ENCODE data around the gene ZNF423.

The ZNF423 gene

DNA sequence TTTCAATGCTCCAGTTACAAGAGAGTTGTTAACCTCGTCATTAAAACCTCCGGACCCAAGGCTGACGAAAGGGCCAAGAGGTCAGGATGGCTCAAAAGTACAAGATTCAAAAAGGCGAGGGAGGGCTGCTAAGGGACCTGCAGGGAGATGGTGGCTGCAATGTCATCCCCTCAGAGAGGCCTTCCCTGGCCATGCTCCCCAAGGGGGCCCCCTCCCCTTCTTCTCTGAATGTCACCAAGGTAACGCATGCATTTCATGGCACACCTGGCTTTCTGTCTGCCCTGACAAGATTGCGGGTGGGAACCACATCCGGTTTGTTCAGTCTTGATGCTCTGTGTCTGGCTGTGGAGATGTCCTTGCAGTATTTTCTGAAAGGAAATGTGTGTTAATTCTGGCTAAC is 392.4 kb downstream of the ZNF423 start:
- DNase-seq: peak; percentile 84

DNA sequence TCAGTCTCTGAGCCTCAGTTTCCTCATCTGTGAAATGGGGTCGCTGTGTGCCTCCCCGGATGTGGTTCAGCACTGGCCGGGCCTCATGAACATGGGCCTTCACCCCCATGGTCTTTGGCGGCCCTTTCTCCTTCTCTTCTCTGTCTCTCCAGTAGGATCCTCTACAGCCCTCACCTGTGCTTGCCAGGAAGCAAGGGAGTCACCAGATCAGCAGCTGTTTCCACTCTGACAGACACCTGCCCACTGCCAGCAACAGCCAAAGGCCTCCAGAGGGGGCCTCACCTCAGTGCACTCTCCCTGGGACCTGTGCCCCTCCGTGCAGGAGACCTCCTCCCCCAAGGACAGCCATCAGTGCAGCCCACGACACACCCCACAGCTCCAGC is 392.9 kb downstream of the ZNF423 start:
- DNase-seq: no peak

DNA sequence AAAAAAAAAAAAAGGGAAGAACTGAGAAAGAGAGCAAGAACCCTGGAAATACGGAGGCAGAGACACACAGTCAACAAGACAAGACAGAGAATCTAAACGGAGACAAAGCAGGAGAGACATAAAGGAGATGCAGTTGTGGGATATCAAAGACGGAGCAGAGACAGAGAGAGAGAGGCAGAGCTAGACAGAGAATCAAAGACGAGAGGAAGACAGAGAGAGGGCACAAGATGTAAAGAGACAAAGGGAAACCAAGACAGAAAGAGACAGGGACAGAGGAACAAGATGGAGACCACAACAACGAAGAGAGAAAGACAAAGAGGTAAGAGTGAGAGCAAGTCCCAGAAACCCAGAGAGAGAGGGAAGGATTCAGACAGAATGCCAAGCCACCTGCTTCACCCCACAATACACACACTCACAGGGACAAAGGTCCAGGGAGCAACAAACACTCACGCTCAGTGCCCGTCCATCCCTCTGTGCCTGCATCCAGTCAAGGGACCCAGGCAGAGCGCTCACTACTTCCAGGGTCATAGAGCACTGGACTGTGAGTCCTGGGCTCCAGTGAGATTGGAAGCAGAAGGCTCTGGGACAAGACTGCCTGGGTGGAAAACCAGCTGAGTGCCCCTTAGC is 393.4 kb downstream of the ZNF423 start:
- no peak for DNase-seq

DNA sequence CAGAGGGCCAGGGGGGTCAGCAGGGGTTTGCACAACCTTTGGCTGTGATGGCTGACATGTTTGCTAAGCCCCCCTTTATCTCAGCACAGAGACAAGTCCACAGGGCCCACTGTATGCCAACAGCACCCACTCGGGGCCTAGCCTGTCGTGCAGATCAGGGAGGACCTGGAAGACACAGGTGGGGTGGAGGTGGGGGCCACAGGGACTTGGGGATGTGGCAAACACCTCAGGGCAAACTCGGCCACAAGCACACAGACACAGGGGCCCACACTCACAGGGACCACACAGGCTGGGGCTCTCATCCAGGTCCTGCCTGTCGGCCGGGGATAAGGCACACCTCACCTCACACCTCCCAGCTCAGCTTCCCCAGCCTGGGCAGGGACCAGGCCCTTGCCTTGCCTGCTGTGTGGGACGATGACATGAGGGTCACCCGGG is 394.4 kb downstream of the ZNF423 start:
- DNase-seq: no peak

DNA sequence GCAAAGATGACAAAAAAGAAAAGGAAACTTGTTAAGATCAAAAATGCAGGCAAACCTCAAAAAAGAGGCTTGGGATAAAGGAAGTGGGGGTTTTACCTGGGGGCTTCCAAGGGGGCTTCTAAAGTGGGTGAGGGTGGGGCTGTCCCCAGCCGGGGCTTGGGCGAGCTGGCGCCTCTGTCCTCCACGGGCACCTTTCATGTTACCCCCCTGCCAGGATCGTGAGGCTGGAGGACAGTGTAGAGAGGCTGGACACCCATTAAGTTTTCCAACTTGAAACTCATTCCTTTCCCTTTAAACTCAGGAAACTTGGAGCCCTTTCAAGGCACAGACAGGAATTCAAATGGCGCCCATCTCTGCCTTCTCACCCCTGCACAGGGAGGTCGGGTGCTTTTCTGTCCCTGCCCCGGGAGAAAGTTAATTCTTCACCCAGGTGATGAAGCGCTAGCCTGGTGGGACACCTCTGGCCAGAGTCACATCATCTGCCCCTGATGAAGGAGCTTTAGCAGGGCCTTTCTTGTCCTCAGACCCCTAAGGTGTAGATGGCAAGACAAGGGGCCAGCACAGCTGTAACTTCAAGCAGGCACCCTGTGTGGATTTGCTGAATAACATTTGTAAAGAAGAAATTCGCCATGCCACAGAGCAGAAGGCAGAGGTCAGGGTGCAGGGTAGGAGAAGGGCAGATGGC is 395.0 kb downstream of the ZNF423 start:
- no peak for DNase-seq

DNA sequence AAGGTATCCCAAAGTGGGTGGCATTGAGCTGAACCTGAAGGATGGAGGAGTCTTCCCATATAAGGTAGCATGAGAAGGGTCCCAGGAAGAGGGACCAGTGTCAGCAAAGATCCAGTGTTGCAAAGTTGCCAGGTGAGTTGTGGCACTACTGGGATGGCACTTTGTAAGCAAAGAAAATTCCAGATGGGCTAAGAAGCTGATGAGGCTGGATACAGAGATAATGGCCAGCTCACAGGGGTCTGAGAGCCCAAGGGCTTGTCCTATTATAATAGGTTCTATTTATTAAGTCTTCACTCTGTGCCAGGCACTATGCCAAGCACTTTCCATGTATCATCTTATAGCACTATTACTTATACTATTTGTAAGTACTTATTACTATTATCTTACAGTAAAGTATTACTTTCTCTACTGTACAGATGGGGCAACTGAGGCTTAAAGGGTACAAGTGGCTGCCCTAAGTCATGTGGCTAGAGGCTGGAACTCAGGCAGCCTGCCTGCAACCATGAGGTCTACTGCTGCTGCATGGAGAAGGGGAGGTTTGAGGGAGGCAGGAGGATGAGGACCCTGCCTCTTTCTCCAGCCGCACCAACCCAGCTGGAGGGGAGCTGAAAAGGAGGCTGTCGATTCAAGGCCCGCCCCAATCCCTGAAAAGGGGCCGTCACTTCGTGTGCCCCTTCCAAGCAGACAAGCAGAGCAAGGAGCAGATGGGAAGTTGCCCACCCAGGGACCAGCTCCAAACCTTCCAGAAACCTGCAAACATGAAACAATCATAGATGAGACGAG is 395.8 kb downstream of the ZNF423 start:
- no peak for DNase-seq

DNA sequence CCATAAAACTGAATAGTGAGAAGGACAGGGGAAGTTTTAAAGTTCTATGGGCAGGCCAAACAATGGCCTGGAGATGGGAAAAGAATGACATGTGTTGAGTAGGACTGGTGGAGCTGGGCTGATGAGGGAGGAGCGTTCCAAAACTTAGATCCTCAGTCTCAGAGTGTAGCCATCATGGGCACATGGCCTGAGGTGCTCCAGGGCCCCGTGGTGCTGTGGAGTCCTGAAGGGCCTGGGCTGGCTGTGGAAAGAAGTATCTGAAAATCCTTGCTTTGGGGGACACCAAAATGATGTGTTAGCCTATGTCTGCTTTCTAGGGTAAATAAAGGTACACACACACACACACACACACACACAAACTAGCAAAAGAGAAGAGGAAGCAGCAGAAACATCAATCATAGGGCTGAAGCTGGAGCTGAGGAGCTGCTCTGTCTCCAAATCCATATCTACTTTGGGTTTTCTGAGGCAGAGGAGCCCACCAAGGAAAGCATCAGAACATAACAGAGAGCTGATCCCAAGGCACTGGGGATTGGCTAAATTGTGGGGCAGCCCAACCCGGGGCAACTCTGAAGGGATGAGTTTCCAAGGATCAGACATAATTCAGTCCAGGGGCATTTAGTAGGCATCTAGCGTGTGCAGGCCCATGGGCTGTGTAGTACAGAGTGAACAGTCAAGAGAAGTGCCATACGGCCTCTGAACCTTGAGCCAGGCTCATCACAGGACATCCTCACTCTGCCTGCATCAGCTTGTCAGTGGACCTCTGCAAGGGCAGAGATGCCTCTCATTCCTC is 397.1 kb downstream of the ZNF423 start:
- DNase-seq: no peak

DNA sequence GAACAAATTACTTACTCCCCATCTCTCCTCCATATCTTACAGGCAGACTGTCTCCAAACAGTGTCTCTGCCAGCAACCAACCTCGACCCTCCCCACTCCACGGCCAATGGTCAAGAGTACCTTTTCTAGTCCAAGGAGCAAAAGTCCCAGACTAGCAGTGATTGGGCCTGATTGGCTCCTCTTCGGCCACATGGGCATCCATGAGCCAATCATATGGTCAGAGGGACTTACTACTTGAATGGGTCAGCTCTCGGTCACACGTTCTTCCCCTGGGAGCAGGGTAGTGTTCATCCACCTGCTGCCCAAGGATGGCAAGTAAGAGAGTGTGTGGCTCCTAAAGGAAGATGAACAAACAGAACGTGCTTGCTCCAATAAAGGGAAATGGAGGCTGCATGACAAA is 397.7 kb downstream of the ZNF423 start:
- DNase-seq: no peak

DNA sequence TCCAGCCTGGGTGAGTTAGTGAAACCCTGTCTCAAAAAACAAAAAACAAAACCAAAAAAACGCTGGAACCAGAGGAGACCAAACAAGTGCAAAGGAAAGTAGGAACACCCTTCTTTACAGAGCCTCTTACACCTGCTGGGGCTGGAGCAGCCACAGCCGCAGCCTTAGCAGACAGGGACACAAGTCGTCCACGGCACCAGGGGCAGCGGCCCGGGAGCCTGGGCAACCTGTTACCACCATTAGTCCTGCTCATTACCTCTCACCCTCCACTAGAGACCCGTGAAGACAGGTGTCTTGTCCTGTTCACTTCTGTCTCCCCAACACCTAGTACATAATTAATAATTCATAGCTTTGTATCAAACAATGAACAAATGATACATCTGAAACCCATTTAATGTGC is 398.7 kb downstream of the ZNF423 start:
- no peak for DNase-seq

DNA sequence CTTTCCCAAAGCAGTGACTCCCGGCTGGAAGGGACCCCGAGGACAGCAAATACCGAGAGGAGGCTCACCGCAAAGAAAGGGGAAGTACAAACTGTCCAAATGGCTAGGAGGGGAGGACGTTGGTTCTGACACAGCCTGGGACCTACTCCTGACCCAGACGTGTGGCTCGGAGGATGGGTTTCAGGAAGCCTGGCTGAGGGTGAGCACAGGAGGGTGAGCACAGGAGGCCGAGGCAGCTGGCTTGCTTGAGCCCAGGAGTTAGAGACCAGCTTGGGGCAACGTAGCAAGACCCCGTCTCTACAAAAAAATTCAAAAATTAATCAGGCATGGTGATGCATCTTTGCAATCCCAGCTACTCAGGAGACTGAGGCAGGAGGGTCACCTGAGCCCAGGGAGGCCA is 399.1 kb downstream of the ZNF423 start:
- DNase-seq: no peak

DNA sequence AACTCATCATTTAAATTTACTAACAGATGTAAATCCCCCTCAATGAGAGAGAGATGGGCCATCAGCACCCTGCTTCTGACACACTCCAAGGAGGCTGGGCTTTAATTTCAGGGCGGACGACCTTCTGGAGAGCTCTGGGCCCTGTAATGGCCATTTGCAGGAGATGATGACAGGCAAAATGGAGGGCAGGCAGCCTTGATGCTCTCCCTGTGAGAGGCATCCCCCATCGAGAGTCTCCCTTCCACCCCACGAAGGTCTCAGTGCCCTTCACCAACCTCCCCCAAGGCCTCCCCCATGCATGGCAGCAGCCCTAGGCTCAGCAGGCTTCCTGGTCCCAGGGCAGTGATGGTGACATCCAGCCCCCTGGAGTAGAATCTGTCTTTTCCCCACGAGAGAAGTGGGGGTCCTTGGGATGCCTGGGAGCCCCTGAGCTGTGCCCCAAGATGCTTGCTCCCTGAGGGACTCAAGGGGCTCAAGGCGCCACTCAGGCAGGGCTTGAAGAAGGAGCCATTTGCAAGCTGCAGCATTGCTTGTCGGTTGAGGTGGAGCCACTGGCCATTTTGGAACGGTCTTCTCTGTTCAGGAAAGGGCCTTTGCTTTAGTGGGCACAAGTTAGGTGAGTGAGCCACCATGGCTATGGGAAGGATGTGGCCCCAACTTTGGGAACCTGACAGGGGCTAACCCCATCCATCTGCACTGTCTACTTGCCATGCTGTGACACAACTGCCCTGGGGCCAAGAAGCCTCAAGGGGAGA is 399.7 kb downstream of the ZNF423 start:
- no peak for DNase-seq

DNA sequence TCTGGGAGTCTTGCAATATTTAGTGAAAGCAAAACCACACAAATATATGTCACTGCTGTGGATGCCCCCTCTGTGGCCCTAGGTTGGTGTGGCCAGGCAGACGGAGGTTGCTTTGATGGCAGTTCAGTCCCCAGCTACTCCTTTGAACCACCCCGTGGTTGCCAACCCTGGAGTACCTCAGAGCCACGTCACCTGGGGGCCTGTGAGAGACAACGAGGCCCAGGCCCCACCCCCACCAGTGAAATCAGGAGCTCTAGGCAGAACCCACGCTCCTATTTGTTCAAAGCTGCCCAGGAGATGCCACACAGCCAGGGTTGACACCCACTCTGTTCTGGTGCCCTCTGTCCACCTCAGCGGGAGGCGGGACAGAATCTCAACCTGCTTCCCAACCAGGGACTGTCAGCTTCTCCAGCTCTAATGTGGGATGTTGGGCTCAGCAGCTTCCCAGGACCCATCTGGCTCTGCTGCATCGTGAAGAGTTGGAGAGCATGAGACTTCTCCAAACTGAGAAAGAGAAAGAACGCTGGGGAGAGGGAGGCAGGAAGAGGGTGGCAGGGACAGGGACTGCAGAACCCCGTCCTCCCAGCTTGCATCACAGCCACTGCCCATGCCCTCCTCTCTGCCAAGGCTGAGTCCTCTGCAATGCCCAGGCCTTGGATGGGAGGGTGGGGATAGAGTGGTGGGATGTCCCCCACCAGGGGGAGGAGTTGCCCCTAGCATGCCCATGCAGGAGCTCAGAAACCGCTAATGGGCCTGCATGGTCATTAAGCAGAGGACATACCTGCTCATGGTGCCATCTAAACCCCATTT is 400.5 kb downstream of the ZNF423 start:
- no peak for DNase-seq

DNA sequence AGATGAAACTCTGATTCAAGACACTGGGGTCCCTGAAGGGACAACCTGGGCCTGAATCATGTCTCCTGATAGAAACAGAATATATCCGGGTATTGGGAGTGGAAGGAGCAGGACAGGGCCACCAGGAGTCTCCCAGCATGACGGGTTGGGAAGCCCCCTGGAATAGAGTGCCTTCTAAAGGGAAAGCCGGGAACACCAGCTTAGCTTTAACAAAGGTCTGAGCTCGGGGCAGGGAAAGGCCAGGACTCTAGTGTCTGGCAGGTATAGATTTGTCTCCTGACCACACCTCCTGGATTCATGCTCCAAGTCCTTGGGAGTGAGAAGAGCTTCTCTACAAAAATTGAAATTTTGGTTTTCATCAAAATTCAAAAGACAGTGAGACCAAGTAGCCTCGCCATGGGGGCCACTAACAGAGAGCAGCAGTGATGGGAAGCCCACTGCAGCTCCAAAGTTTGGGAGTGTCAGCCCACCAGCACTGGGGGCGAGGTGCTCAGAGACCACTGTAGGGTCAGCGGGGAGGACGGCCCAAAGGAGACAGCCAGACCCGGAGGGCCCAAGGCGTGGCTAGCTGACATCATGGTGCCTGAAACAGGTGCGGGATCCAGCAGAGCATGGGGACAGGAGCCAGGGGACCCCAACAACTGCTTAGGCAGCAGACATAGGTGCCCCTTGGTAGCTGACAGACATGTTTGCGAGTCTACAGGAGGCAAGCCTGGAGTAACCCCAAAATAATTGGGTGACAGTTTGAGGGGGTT is 401.3 kb downstream of the ZNF423 start:
- no peak for DNase-seq

DNA sequence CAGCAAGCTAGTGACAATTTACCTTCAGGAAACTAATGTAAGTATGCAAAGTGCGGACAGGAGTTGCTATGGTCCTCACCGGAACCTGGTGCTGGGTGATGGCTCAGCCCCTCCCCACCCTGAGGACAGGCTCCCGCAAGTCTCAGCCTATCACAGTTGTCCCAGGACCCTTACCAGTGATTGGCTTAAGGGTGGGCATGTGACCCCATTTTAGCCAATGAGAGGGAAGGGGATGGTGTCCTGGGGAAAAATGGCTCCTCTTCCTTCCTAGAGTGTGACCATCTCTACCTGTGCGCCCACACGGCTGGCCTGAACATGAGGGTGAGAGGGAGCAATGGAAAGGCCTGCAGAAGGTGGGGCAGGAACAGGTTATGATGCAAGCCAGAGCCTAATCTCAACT is 401.9 kb downstream of the ZNF423 start:
- DNase-seq: no peak

DNA sequence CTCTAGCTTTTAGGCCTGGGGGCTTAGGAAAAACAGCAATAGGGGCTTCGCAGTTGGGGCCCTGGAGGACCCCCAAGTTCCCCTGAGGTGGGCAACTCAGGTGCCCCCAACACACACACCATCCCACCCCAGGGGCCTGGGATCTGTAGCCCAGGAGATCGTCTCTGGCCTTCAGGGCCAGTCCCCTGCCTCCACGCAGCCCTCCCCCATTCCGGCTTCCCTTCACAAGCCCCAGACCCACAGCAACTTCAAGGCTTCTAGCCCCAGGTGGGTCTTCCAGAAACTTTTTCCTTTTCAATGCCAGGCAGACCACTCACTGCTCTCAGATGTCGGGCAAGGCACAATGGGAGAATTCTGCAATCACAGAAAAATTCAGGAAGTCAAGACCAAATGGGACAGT is 402.9 kb downstream of the ZNF423 start:
- no peak for DNase-seq

DNA sequence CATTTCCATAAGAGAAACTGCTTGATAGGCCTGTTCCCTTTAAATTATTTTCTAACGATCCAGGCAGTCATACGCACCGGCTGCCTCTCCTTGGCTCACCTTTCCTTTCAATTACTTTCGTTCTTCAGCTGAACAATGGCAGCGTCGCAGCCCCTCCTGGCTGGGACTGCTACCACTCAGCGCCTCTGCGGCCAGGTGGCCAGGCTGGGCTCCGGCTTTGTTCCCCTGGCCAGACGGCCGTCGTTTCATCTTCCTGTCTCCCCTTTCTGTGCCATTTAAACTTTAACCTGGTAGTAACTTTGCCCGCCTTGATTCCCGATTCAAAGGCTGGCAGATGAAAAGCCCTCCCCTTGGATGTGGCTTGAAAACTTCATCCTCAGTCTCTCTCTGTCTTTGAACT is 403.3 kb downstream of the ZNF423 start:
- DNase-seq: no peak

DNA sequence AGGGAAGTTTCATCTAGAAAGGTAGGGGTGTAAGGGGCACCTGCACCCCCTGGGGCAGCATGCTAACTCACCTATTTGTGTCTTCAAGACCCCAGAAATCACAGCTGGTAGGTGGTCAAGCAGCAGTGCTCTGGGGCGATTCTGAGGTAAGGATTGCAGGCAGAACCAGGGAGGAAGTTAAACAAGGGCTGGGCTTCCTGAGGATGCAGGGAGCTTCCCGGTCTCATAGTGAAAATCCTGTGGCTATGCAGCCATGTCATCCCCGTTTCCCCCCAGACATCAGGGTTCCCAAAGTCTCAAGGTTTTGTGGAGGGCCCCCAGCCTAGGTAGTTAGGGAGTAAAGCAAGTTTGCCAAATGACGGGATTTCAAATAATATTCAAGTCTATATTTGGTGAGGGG is 403.8 kb downstream of the ZNF423 start:
- no peak for DNase-seq

DNA sequence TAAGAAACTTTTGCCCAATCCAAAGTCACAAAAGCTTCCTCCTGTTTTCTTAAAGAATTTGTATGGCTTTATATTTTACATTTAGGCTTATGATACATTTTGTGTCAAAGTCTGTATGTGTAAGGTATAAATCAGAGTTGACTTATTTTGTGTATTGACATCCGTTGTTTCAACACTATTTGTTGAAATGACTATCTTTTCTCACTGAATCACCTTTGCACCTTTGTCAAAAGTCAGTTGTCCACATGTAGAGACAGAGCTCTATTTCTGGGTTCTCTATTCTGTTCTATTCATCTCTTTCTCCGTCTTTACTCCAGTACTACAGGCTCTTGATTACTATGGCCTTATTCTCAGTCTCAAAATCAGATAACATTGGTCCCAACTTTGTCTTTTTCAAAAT is 409.1 kb downstream of the ZNF423 start:
- DNase-seq: no peak

DNA sequence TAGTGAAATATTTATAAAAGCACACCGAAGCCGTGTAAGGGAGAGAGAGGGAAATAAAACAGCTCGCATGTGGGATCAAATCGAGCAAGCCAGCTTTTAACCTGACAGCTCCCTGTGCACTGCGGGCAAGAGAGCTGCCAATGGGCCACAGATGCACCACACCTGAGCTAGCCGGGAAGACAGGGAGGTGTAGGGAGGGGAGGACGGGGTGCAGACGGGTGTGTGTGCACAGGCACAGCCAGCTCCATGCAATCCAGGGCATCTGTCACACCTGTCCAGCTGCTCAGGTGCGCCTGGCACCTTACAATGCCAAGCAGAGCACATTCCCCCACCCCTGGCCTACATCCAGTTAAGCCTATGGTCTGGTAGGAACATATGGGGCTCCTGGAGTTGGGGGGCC is 412.3 kb downstream of the ZNF423 start:
- no peak for DNase-seq

DNA sequence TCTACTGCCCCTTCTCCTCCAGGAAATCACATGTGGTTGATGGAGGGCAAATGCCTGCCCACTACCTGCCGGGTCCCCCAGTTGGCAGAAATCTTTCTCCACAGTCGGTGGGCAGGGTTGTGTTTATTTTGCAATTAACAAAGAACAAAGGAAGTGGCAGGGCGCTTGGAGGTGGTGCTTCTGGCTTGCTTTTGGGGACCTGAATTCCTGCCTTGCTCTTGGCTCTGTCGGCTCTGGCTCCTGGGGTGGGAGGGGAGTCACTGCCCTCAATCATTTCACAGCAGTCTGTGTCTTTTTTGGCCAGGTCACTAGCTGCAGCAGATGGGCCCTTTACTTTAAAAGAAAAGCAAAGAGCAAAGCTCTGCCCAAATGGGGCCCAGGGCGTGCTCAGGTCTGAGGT is 413.1 kb downstream of the ZNF423 start:
- DNase-seq: no peak

DNA sequence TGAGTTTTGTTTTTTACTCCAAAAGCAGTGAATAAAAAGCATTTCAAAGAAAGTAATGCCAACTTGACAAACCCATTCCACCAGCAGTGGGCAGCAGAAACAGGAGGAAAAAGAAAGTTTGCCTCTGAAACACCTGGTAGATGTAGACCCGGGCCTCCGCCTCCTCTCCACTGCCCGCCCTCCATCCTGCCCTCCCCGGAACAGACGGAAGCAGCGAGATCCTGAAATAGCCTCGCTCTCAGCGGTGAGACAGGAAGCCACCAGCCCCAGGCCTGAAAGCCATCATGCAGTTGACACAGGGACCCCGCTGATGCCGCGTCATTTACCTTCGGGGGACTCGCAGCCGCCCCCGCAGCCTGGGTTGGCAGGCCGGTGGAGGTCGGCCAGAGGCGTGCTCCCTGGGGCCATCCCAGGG is 414.5 kb downstream of the ZNF423 start:
- peak; percentile 77 for DNase-seq
